ENCODE measurements around the gene INPP5A.

GRCh38 chr10:132753596-132753995 is 216.0 kb downstream of the INPP5A start:
- TF ChIP-seq EZH2 (IDR thresholded peaks at IDR 0.05; ENCODE audit: borderline replicate concordance): no peak
- TF ChIP-seq CTCF (IDR thresholded peaks at IDR 0.05; ENCODE audit: poor library complexity): no peak
- TF ChIP-seq EZH2phosphoT487 (IDR thresholded peaks at IDR 0.05; ENCODE audit: low read depth, severe bottlenecking, unreplicated experiment): no peak
